PC-9 (cell line): ENCODE data around the gene DRICH1. TPM values are rescaled to one million over a fixed set of nuclear protein-coding genes. Genes with fewer than 3 reads are reported as not detected.
"Not testable (repeated sequence)": the region's sequence is repeated elsewhere in the genome, so short reads cannot be mapped to it uniquely, and the experiment has no call there.

Experiments
- BruUV-seq: library from RNA; stranded (reverse); fragments of 400-500 nt; replicated peaks from 2 replicates; lab custom pipeline; 2021; lab: Mats Ljungman, UMichigan
- CTCF ChIA-PET: fragments of 300-600 bp; sonication (Branson Sonifier 250); formaldehyde crosslinking; loops from one replicate; lab custom pipeline; 2022; ENCODE audit warnings: antibody characterized with exemption; lab: Charles Lee
- POLR2A ChIA-PET: fragments of 300-600 bp; sonication (Branson Sonifier 250); formaldehyde crosslinking; loops from one replicate; lab custom pipeline; 2022; ENCODE audit warnings: antibody characterized with exemption; ENCODE audit not compliant: unreplicated experiment; lab: Charles Lee
- DNase-seq, 2 experiments: peaks; one replicate each; pipeline versions ENCODE4 v3.0.0 to v3.0.0-alpha.2; 2015 to 2022; ENCODE audit warnings: mixed read lengths in 1 of 2
- H2AFZ ChIP-seq: fragments of 200-600 bp; sonication (generic); 2 replicates; pipeline ENCODE4 v1.8.1; 2017; ENCODE audit warnings: antibody characterized with exemption
- H3F3A ChIP-seq: fragments of 200-600 bp; sonication (generic); 2 replicates; pipeline ENCODE4 v1.8.1; 2017; ENCODE audit warnings: antibody characterized with exemption, mild to moderate bottlenecking, low read depth; ENCODE audit not compliant: insufficient read depth
- H3K27ac ChIP-seq: fragments of 200-600 bp; sonication (generic); 2 replicates; pipeline ENCODE4 v1.6.1; 2016; ENCODE audit warnings: mixed run types
- H3K27me3 ChIP-seq: fragments of 200-600 bp; sonication (generic); 2 replicates; pipeline ENCODE4 v1.6.1; 2016; ENCODE audit warnings: low read depth, mixed run types; ENCODE audit not compliant: insufficient read depth
- H3K36me3 ChIP-seq: fragments of 200-600 bp; sonication (generic); 2 replicates; pipeline ENCODE4 v1.6.1; 2016; ENCODE audit warnings: low read depth, mixed run types
- H3K4me1 ChIP-seq: fragments of 200-600 bp; sonication (generic); replicated peaks from 2 replicates; pipeline ENCODE4 v1.6.1; 2016; ENCODE audit warnings: mixed run types; ENCODE audit not compliant: insufficient read depth
- H3K4me2 ChIP-seq: fragments of 200-600 bp; sonication (generic); 2 replicates; pipeline ENCODE4 v1.6.1; 2017; ENCODE audit warnings: mixed run types
- H3K4me3 ChIP-seq: fragments of 200-600 bp; sonication (generic); 2 replicates; pipeline ENCODE4 v1.6.1; 2016; ENCODE audit warnings: mixed run types
- H3K79me2 ChIP-seq: fragments of 200-600 bp; sonication (generic); 2 replicates; pipeline ENCODE4 v1.6.1; 2017; ENCODE audit warnings: low read depth, mixed run types
- H3K9me2 ChIP-seq: fragments of 200-600 bp; sonication (generic); 2 replicates; pipeline ENCODE4 v1.8.1; 2017; ENCODE audit warnings: mild to moderate bottlenecking; ENCODE audit not compliant: insufficient read depth
- H3K9me3 ChIP-seq: fragments of 200-600 bp; sonication (generic); 2 replicates; pipeline ENCODE4 v1.8.1; 2016; ENCODE audit warnings: low read depth; ENCODE audit not compliant: insufficient read depth
- H4K20me1 ChIP-seq: fragments of 200-600 bp; sonication (generic); 2 replicates; pipeline ENCODE4 v1.8.1; 2017; ENCODE audit not compliant: insufficient read depth
- EZH2 ChIP-seq: fragments of 200-600 bp; sonication (generic); IDR thresholded peaks from 2 replicates; pipeline ENCODE4 v1.8.0; 2017; ENCODE audit warnings: antibody characterized with exemption, low read depth
- intact Hi-C: fragments of 100-400 bp; cut with micrococcal nuclease; formaldehyde crosslinking; loops from one replicate; pipeline ENCODE4 v1.10.0; 2022; ENCODE audit not compliant: unreplicated experiment
- total RNA-seq: library from RNA; stranded (reverse); gene quantifications from 2 replicates; pipeline ENCODE4 v1.2.3, GENCODE V29; 2021
- TF ChIP-seq, protein P1 (sequence below): fragments of 200-600 bp; sonication (generic); conservative IDR thresholded peaks from 2 replicates; pipeline ENCODE4 v1.6.1; 2017; ENCODE audit warnings: mixed run types, antibody characterized with exemption, mild to moderate bottlenecking, moderate library complexity

DRICH1 gene
- total RNA-seq, 1 experiment from 2014 or later, result 0.57 TPM

GRCh38 chr22:23649071-23649501 is 17.0 kb upstream of the DRICH1 start:
- Histone ChIP-seq H3K9me2 (no peaks in the 10 kb centered on the region), H2AFZ (no peak overlapping the region), H3K4me1 (no peaks in the 10 kb centered on the region), H3K36me3 (no peaks in the 10 kb centered on the region), H4K20me1 (no peaks in the 10 kb centered on the region), H3K27me3 (no peaks in the 10 kb centered on the region), H3K4me2 (no peak overlapping the region), H3F3A (no peaks in the 10 kb centered on the region), H3K9me3 (no peaks in the 10 kb centered on the region), H3K4me3 (no peak overlapping the region), H3K79me2 (no peaks in the 10 kb centered on the region), H3K27ac (no peak overlapping the region)
- ChIA-PET CTCF (no interaction called here), POLR2A (no interaction called here)
- no peak for DNase-seq
- TF ChIP-seq, protein P1, sequence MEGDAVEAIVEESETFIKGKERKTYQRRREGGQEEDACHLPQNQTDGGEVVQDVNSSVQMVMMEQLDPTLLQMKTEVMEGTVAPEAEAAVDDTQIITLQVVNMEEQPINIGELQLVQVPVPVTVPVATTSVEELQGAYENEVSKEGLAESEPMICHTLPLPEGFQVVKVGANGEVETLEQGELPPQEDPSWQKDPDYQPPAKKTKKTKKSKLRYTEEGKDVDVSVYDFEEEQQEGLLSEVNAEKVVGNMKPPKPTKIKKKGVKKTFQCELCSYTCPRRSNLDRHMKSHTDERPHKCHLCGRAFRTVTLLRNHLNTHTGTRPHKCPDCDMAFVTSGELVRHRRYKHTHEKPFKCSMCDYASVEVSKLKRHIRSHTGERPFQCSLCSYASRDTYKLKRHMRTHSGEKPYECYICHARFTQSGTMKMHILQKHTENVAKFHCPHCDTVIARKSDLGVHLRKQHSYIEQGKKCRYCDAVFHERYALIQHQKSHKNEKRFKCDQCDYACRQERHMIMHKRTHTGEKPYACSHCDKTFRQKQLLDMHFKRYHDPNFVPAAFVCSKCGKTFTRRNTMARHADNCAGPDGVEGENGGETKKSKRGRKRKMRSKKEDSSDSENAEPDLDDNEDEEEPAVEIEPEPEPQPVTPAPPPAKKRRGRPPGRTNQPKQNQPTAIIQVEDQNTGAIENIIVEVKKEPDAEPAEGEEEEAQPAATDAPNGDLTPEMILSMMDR, result no peak
- TF ChIP-seq EZH2, result no peak
- intact Hi-C loops, result no loop called here
- BruUV-seq, result no TSS peak

- H3F3A ChIP-seq, H2AFZ ChIP-seq, H3K4me1 ChIP-seq, H3K27me3 ChIP-seq, H4K20me1 ChIP-seq, H3K9me3 ChIP-seq, intact Hi-C loops, H3K4me3 ChIP-seq, BruUV-seq, H3K27ac ChIP-seq, H3K36me3 ChIP-seq, POLR2A ChIA-PET, H3K4me2 ChIP-seq, H3K9me2 ChIP-seq, CTCF ChIA-PET, DNase-seq, H3K79me2 ChIP-seq: not testable (repeated sequence)
These were observed 14.4 kb upstream of the DRICH1 start for GRCh38 chr22:23646526-23646925.

- H3K9me3 ChIP-seq, H3K27ac ChIP-seq, H3F3A ChIP-seq, H2AFZ ChIP-seq, H3K27me3 ChIP-seq, H3K4me1 ChIP-seq, intact Hi-C loops, H3K36me3 ChIP-seq, H4K20me1 ChIP-seq, H3K79me2 ChIP-seq, H3K9me2 ChIP-seq, H3K4me3 ChIP-seq, BruUV-seq, H3K4me2 ChIP-seq, DNase-seq, POLR2A ChIA-PET: not testable (repeated sequence)
- CTCF ChIA-PET, result interaction anchor here (0.6 kb wide), 1 partner anchor 9 kb away, joined by 4 read pairs; no protein-coding TSS in a partner anchor
These were observed 8.1 kb upstream of the DRICH1 start for GRCh38 chr22:23640206-23640605.

DNA sequence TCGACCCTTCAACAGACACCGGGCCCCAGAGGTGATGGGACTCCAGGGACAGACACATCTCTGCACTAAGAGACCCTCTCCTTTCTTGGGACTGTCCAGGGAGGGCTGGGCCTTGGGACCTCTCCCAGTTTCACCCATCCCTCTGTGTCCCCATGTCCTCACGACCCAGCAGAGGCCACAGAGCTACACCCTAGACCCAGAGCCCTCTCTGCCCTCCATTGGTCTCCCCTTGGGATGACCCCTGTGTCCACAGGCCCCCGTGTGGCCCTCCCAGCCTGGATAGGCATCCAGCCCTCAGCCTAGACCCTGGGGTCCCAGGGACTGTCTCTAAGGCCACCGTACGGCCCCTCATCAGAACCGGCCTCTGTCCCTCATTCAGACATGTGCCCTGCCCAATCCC is 7.5 kb upstream of the DRICH1 start:
- no peaks in the 10 kb centered on the region for H3F3A ChIP-seq
- H3K9me2 ChIP-seq, result no peaks in the 10 kb centered on the region
- TF ChIP-seq, protein P1, result no peak
- no peak for TF ChIP-seq EZH2
- H3K4me1 ChIP-seq, result no peaks in the 10 kb centered on the region
- intact Hi-C loops, result no loop called here
- no peak overlapping the region for H2AFZ ChIP-seq
- ChIA-PET POLR2A (no interaction called here), CTCF (no interaction called here)
- no TSS peak for BruUV-seq
- no peak overlapping the region for H3K4me3 ChIP-seq
- no peaks in the 10 kb centered on the region for H4K20me1 ChIP-seq
- no peaks in the 10 kb centered on the region for H3K9me3 ChIP-seq
- H3K79me2 ChIP-seq, result no peaks in the 10 kb centered on the region
- H3K27ac ChIP-seq, result no peak overlapping the region
- no peak overlapping the region for H3K4me2 ChIP-seq
- no peaks in the 10 kb centered on the region for H3K27me3 ChIP-seq
- DNase-seq, result no peak
- H3K36me3 ChIP-seq, result no peaks in the 10 kb centered on the region
